ENCODE data around the gene PHLDB2. TPM values are rescaled to one million over a fixed set of nuclear protein-coding genes. Genes with fewer than 3 reads are reported as not detected.
"Not testable (repeated sequence)": the region's sequence is repeated elsewhere in the genome, so short reads cannot be mapped to it uniquely, and the experiment has no call there.

The PHLDB2 gene
- total RNA-seq = 1 to 10 TPM; 2.1 TPM

DNA sequence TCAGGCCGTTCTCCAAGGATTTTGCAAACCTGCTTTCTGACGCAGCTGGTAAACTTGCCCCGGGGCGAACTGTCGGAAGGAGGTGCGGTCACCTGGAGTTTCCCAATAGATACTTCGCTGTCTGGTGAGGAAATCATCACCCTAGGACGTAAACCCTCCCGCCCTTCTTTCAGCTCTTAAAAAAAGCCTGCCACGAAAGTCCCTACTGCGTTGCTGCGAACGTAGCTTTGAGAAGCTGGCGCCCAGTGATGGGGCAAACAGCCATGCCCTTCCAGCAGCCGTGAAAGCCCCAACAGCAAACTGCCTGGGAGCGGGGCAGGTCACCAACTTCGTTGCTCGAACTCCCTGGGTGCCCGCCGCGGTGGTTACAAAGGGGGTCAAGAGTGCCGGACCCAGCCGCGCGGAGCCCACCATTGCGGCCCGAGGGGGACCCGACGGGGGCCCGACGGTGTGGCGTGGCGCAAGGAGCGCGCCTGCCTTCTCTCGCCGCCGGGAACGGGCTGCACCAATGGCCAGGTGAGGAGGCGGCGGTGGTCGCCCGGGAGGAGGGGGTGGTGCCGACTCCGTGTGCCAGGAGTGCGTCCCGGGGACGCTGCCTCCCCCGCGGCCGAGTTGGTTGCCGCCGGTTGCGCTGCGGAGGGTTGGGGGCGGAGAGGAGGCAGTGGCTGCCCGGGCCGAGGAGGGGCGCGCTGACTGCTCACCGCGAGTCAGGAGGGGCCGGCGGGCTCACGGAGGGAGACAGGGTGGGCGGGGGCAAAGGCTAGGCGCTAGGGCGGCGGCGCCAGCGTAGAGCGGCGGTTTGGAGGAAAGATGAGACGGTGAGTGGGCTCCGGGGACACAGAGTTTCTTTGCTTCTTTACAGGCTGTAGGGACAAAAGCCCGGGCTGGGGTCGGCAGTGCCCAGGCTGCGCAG is at the start of gene PHLDB2:
Gene PHLDB2 (plus strand): TSS at position 205 of the 913 bp plus-strand sequence. CDS start 24,813 bp downstream, outside the sequence.
- intact Hi-C loops (cut with micrococcal nuclease) = no loop called here
- Mint-ChIP-seq H3K4me3 (peak within 1 kb of the TSS; percentile 79), H3K4me1 (ENCODE audit: low read depth) (peaks cover 13% of the 10 kb centered on the region), H3K27me3 (peaks cover 7% of the 10 kb centered on the region), H3K9me3 (no peaks in the 10 kb centered on the region), H3K27ac (no peak within 1 kb of the TSS), H3K36me3 (no peaks in the 10 kb centered on the region)
- POLR2A ChIA-PET = interaction anchor here (0.7 to 1.5 kb wide), 3 partner anchors 24 to 120 kb away, joined by 3 to 8 read pairs (median 4); partner anchors contain the start of gene ABHD10
- peak; percentile 73 for DNase-seq
- CTCF ChIA-PET = interaction anchor here (0.6 to 4.1 kb wide), 18 partner anchors 8 to 281 kb away, joined by 3 to 43 read pairs (median 4); partner anchors contain the start of gene ABHD10

DNA sequence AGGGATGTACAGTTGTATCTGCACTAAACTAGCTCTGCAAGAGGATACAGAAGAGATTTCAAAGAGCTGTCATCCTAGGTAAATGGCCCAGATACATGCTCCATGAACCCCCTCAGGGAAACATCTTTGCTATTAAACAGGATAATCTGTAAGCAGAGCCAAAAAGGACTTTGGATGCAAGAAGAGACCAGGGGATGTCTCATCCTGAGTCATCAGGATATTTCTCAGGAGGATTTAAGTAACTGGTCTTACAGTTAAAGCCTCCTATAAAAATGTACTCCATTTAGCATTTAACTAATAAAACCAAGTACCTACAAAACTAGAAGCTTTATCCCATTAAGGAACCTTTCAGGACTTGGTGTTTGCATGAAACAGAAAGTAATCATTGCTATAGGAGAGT is 48.2 kb upstream of the PHLDB2 start:
- ChIA-PET CTCF (no interaction called here), POLR2A (no interaction called here)
- no peak overlapping the region for H3K27ac Mint-ChIP-seq
- H3K4me3 Mint-ChIP-seq = no peak overlapping the region
- no peaks in the 10 kb centered on the region for H3K36me3 Mint-ChIP-seq
- intact Hi-C loops (cut with micrococcal nuclease) = no loop called here
- H3K9me3 Mint-ChIP-seq = peaks cover 6% of the 10 kb centered on the region
- H3K27me3 Mint-ChIP-seq = no peaks in the 10 kb centered on the region
- no peaks in the 10 kb centered on the region for H3K4me1 Mint-ChIP-seq (ENCODE audit: low read depth)
- DNase-seq = no peak

DNA sequence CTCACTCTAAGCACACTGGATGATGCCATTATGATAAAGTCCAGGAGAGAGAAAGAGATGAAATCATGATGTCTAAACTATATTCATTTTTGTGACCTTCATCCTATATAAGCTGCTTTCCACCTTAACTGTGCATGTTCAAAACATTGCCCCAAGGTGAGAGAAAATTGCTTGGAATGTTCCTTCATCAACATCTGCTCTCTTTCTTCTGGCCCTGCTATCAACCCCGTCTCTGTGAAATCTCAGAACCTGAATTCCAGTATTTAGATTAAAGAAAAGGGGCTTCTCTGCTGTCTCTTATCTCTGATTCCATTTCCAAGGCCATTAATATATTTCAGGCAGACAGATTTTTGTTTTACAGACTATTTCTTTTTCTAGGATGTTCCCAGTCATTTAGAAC is 47.3 kb upstream of the PHLDB2 start:
- Mint-ChIP-seq H3K4me1 (ENCODE audit: low read depth) (no peaks in the 10 kb centered on the region), H3K36me3 (no peaks in the 10 kb centered on the region), H3K27ac (no peak overlapping the region), H3K27me3 (no peaks in the 10 kb centered on the region), H3K9me3 (peaks cover 12% of the 10 kb centered on the region), H3K4me3 (no peak overlapping the region)
- ChIA-PET CTCF (interaction anchor here (1.4 kb wide), 1 partner anchor 95 kb away, joined by 3 read pairs; no protein-coding TSS in a partner anchor), POLR2A (interaction anchor here (0.5 kb wide), 1 partner anchor 68 kb away, joined by 4 read pairs; no protein-coding TSS in a partner anchor)
- intact Hi-C loops (cut with micrococcal nuclease) = no loop called here
- DNase-seq = no peak

- Mint-ChIP-seq H3K4me3 (no peak overlapping the region), H3K36me3 (no peaks in the 10 kb centered on the region), H3K27ac (no peak overlapping the region), H3K9me3 (peaks cover 12% of the 10 kb centered on the region), H3K4me1 (ENCODE audit: low read depth) (no peaks in the 10 kb centered on the region), H3K27me3 (no peaks in the 10 kb centered on the region)
- CTCF ChIA-PET = interaction anchor here (1.4 kb wide), 1 partner anchor 96 kb away, joined by 3 read pairs; no protein-coding TSS in a partner anchor
- POLR2A ChIA-PET = interaction anchor here (0.5 kb wide), 1 partner anchor 67 kb away, joined by 4 read pairs; no protein-coding TSS in a partner anchor
- intact Hi-C loops (cut with micrococcal nuclease) = no loop called here
- DNase-seq = no peak
Measured at GRCh38 chr3:111812701-111813100, 46.4 kb upstream of the PHLDB2 start.

GRCh38 chr3:111813441-111813840 is 45.6 kb upstream of the PHLDB2 start:
- intact Hi-C loops (cut with micrococcal nuclease) = no loop called here
- CTCF ChIA-PET = interaction anchor here (1.4 kb wide), 1 partner anchor 96 kb away, joined by 3 read pairs; no protein-coding TSS in a partner anchor
- POLR2A ChIA-PET = no interaction called here
- Mint-ChIP-seq H3K27ac (no peak overlapping the region), H3K9me3 (peaks cover 12% of the 10 kb centered on the region), H3K36me3 (no peaks in the 10 kb centered on the region), H3K4me1 (ENCODE audit: low read depth) (no peaks in the 10 kb centered on the region), H3K27me3 (no peaks in the 10 kb centered on the region), H3K4me3 (no peak overlapping the region)
- no peak for DNase-seq

DNA sequence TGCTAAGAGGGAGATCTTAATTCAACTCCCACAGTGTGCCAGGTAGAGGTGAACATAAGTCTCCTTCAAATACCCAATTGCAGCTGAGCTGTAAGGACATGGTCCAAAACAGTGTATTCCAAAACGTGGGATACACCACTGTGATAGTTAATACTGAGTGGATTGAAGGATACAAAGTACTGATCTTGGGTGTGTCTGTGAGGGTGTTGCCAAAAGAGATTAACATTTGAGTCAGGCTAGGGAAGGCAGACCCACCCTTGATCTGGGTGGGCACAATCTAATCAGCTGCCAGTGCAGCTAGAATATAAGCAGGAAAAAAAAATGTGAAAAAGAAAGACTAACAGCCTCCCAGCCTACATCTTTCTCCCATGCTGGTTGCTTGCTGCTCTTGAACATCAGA is 45.1 kb upstream of the PHLDB2 start:
- POLR2A ChIA-PET = no interaction called here
- Mint-ChIP-seq H3K9me3 (peaks cover 12% of the 10 kb centered on the region), H3K4me3 (no peak overlapping the region), H3K27ac (no peak overlapping the region), H3K4me1 (ENCODE audit: low read depth) (no peaks in the 10 kb centered on the region), H3K36me3 (no peaks in the 10 kb centered on the region), H3K27me3 (no peaks in the 10 kb centered on the region)
- intact Hi-C loops (cut with micrococcal nuclease) = no loop called here
- DNase-seq = no peak
- CTCF ChIA-PET = no interaction called here

GRCh38 chr3:111816771-111817170 is 42.3 kb upstream of the PHLDB2 start:
- H3K9me3 Mint-ChIP-seq = peaks cover 20% of the 10 kb centered on the region
- H3K27me3 Mint-ChIP-seq; DNase-seq; H3K4me1 Mint-ChIP-seq (ENCODE audit: low read depth); POLR2A ChIA-PET; intact Hi-C loops (cut with micrococcal nuclease); H3K27ac Mint-ChIP-seq; H3K4me3 Mint-ChIP-seq; H3K36me3 Mint-ChIP-seq; CTCF ChIA-PET: not testable (repeated sequence)

GRCh38 chr3:111819927-111820326 is 39.1 kb upstream of the PHLDB2 start:
- ChIA-PET CTCF (interaction anchor here (0.5 kb wide), 1 partner anchor 167 kb away, joined by 3 read pairs; no protein-coding TSS in a partner anchor), POLR2A (no interaction called here)
- peaks cover 20% of the 10 kb centered on the region for H3K9me3 Mint-ChIP-seq
- H3K36me3 Mint-ChIP-seq = no peaks in the 10 kb centered on the region
- intact Hi-C loops (cut with micrococcal nuclease) = no loop called here
- no peaks in the 10 kb centered on the region for H3K4me1 Mint-ChIP-seq (ENCODE audit: low read depth)
- DNase-seq = no peak
- no peak overlapping the region for H3K27ac Mint-ChIP-seq
- no peak overlapping the region for H3K4me3 Mint-ChIP-seq
- H3K27me3 Mint-ChIP-seq = no peaks in the 10 kb centered on the region

DNA sequence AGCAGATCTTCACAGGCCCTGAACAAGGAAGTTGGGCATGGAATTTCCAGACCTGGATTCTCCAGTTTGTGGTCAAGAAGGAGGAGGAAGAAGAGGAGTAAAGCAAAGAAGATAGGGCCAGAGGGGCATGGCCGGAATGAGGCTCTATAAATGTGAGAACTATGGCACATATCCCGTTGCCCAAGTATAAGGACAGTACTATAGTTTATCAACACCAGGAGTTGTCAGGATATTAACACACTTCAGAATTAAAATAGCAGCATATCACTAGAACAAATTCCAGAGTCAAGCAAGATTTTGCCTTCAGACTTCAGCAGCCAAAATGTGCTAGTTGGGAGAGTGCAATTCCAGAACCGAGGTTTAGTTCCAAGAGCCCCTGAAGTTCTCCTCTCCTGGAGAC is 38.4 kb upstream of the PHLDB2 start:
- no peaks in the 10 kb centered on the region for H3K36me3 Mint-ChIP-seq
- H3K9me3 Mint-ChIP-seq = peaks cover 14% of the 10 kb centered on the region
- no peaks in the 10 kb centered on the region for H3K4me1 Mint-ChIP-seq (ENCODE audit: low read depth)
- intact Hi-C loops (cut with micrococcal nuclease) = no loop called here
- ChIA-PET POLR2A (no interaction called here), CTCF (no interaction called here)
- H3K27me3 Mint-ChIP-seq = no peaks in the 10 kb centered on the region
- no peak overlapping the region for H3K27ac Mint-ChIP-seq
- no peak for DNase-seq
- H3K4me3 Mint-ChIP-seq = no peak overlapping the region

- H3K9me3 Mint-ChIP-seq = peaks cover 8% of the 10 kb centered on the region
- intact Hi-C loops (cut with micrococcal nuclease) = no loop called here
- no peak overlapping the region for H3K27ac Mint-ChIP-seq
- no peaks in the 10 kb centered on the region for H3K27me3 Mint-ChIP-seq
- peaks cover 3% of the 10 kb centered on the region for H3K4me1 Mint-ChIP-seq (ENCODE audit: low read depth)
- ChIA-PET POLR2A (no interaction called here), CTCF (interaction anchor here (1.0 kb wide), 1 partner anchor 106 kb away, joined by 3 read pairs; no protein-coding TSS in a partner anchor)
- no peak overlapping the region for H3K4me3 Mint-ChIP-seq
- DNase-seq = no peak
- no peaks in the 10 kb centered on the region for H3K36me3 Mint-ChIP-seq
Measured at GRCh38 chr3:111821891-111822290, 37.2 kb upstream of the PHLDB2 start.

GRCh38 chr3:111822804-111823203 is 36.3 kb upstream of the PHLDB2 start:
- Mint-ChIP-seq H3K27me3 (no peaks in the 10 kb centered on the region), H3K36me3 (no peaks in the 10 kb centered on the region), H3K9me3 (peaks cover 8% of the 10 kb centered on the region), H3K27ac (no peak overlapping the region), H3K4me1 (ENCODE audit: low read depth) (peaks cover 3% of the 10 kb centered on the region), H3K4me3 (no peak overlapping the region)
- ChIA-PET POLR2A (no interaction called here), CTCF (interaction anchor here (1.0 kb wide), 1 partner anchor 107 kb away, joined by 3 read pairs; no protein-coding TSS in a partner anchor)
- no peak for DNase-seq
- intact Hi-C loops (cut with micrococcal nuclease) = no loop called here

DNA sequence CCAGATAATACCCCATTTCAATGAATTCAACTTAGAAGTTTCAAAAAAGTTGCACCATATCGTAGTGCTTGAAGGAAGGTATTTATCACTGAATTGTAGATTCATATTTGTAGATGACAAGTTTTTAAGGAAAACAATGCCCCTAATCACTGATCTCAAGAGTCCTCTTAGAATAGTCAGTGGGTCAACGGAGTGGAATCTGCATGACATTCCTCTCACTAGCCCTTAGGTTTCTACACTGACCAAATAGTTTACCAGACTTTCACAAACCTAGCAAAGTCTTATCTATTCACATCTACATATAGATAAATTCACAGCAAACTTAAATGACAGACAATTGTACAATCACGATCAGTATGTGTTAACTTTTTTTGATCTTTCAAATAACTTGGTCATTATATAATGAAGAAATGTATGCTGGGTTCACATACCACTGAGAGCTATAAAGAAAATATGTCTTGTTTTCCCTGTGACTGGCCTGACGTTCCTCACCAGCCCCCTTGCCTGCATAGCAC is 35.7 kb upstream of the PHLDB2 start:
- no peaks in the 10 kb centered on the region for H3K36me3 Mint-ChIP-seq

More for the DNA sequence above, 35.7 kb upstream of the PHLDB2 start:
- intact Hi-C loops (cut with micrococcal nuclease) = no loop called here
- Mint-ChIP-seq H3K4me1 (ENCODE audit: low read depth) (peaks cover 3% of the 10 kb centered on the region), H3K27me3 (no peaks in the 10 kb centered on the region), H3K27ac (no peak overlapping the region), H3K9me3 (peaks cover 8% of the 10 kb centered on the region), H3K4me3 (no peak overlapping the region)
- DNase-seq = no peak
- ChIA-PET CTCF (interaction anchor here (0.6 kb wide), 1 partner anchor 106 kb away, joined by 3 read pairs; no protein-coding TSS in a partner anchor), POLR2A (no interaction called here)
